IMR-90 (cell line): Measurements from ENCODE around the gene MYO9A.

Source experiments
- MAZ ChIP-seq: IDR thresholded peaks from 2 replicates; pipeline ENCODE4 v1.6.1; 2012; ENCODE audit warnings: low read depth, mild to moderate bottlenecking, low read length, improper control_type of control experiment, moderate library complexity, borderline replicate concordance
- SMC3 ChIP-seq: fragments of 150-350 bp; IDR thresholded peaks from 2 replicates; pipeline ENCODE4 v1.6.1; 2016; ENCODE audit warnings: low read depth, mild to moderate bottlenecking, antibody characterized with exemption, low read length, moderate library complexity
- TF ChIP-seq, protein P1 (sequence below): conservative IDR thresholded peaks from 2 replicates; pipeline ENCODE4 v1.5.1; 2012; ENCODE audit warnings: mild to moderate bottlenecking, low read depth, low read length, improper control_type of control experiment

DNA sequence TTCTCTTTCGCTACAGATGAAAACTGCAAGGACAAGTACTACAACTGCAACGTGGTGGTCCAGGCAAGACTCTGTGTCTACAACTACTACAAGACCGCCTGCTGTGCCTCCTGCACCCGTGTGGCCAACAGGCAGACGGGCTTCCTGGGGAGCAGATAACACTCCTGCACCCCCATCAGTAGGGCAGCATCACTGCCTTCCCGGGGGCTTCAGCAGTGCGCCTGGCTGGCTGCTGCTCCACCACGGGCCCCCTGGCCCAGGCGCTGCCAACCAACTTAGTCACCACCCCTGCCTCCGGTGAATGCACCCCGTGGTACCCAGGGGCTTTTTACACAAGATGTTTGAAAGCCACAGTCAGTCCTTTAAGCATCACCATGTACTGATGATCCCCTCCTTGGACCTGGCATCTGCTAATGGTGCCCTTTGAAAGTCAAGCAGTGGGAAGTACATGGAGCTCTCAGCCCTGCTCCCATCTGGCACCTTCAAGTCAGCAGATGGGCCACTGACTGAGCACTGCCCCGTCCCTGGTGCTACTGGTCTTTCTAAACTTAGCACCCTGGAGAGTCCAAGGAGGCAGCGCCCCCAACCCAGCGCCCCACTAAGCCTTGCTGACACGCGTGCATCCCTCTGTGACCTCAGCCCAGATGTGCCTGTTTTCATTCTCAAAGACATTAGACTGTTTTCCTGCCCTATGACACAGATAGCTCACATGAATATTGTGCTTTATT, 340.6 kb downstream of the MYO9A start:
- TF ChIP-seq, protein P1, sequence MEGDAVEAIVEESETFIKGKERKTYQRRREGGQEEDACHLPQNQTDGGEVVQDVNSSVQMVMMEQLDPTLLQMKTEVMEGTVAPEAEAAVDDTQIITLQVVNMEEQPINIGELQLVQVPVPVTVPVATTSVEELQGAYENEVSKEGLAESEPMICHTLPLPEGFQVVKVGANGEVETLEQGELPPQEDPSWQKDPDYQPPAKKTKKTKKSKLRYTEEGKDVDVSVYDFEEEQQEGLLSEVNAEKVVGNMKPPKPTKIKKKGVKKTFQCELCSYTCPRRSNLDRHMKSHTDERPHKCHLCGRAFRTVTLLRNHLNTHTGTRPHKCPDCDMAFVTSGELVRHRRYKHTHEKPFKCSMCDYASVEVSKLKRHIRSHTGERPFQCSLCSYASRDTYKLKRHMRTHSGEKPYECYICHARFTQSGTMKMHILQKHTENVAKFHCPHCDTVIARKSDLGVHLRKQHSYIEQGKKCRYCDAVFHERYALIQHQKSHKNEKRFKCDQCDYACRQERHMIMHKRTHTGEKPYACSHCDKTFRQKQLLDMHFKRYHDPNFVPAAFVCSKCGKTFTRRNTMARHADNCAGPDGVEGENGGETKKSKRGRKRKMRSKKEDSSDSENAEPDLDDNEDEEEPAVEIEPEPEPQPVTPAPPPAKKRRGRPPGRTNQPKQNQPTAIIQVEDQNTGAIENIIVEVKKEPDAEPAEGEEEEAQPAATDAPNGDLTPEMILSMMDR = no peak
- no peak for TF ChIP-seq MAZ
- TF ChIP-seq SMC3 = no peak
